Eye (tissue), 1 donor: Measurements from ENCODE around the gene MTIF2.
"Not testable (repeated sequence)": the region's sequence is repeated elsewhere in the genome, so short reads cannot be mapped to it uniquely, and the experiment has no call there.

Experiments
- DNase-seq: peaks from one replicate; pipeline ENCODE4 v3.0.0-alpha.2; 2015

MTIF2 gene

GRCh38 chr2:55186837-55187236 lies 82.2 kb downstream of the MTIF2 start:
- DNase-seq = not testable (repeated sequence)
